NCI-H146 (cell line): ENCODE measurements around the gene LGALS3BP.

ENCODE experiments used
- DNase-seq: peaks from one replicate; lab custom pipeline; 2025; lab: John Stamatoyannopoulos, UW

Gene LGALS3BP

DNA sequence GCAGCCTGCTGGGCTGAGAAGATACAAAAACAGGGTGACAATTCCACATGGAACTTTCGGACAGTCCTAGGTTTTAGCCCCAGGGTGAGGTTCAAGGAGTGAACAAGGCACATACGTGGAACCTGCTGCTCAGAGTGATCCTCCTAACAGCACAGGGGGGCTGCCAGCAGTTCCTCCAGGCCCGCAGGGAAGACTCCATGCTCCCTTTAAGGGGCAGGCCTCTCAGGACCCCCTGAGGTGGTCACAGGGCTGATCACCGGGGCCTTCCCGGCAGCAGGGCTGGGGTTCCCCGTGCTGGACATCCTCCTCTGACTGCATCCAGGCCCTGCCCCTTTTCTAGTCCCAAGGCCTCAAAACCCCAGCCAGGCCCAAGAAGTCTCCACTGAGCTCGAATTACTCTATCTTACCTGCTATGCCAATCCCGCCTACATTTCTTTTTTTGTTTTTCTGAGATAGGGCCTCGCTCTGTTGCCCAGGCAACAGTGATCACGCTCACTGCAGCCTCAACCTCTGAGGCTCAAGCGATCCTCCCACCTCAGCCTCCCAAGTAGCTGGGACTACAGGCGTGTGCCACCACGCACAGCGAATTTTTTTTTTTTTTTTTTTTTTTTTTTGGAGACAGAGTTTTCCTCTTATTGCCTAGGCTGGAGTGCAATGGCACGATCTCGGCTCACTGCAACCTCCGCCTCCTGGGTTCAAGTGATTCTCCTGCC, 19.5 kb upstream of the LGALS3BP start:
- no peak for DNase-seq

DNA sequence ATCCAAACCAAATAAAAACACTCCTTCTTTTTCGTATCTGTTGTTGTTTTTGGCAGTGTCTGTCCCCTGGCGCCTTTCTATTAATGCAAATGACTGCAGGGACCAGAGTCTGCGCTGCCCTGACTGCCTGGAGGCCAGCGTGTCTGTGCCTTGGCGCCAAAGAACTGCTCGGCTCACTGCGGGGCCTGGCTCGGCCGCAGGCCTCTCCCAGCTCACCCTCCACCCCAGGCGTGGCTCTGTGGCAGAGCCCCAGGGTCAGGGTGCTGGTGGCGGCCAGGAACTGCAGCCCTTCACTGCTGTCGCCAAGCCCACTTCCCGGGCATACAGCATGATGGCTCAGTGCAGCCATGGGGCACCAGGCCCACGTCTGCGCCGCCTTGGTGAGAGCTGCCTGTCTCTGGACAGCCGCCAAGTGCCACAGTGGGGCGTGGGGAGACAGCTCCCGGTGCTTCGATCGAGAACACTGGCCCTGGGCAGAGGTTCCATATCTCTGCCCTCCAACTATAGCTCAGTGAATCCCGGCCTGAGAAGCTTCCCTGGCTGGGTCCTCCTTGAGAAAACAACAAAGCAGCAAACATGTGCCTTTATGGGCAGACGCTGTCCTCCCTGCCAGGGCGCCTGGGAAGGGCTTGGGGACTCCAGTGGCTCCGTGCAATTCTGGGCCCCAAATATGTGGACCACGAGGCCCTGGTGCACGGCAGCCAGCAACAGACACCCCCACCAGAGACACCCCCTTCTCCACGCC, 18.8 kb upstream of the LGALS3BP start:
- DNase-seq: no peak

DNA sequence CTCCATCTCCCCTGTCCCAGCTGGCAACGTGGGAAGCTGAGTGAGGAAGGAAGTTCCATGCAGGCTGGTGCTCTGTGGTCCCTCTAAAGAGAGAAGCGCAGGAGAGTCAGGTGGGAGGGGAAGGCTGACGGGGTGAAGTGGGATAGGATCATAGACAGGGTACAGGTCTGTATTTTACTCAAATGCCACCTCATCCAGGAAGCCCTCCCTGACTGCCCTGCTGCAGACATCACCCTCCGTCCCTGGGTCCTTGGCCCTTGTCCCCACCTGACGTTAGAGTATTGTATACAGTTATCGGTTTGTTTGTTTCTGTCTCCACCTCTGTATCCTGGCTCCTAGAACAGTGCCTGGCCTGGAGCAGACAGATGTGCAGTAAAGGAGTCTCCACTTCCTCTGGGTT, 18.2 kb upstream of the LGALS3BP start:
- DNase-seq: no peak

DNA sequence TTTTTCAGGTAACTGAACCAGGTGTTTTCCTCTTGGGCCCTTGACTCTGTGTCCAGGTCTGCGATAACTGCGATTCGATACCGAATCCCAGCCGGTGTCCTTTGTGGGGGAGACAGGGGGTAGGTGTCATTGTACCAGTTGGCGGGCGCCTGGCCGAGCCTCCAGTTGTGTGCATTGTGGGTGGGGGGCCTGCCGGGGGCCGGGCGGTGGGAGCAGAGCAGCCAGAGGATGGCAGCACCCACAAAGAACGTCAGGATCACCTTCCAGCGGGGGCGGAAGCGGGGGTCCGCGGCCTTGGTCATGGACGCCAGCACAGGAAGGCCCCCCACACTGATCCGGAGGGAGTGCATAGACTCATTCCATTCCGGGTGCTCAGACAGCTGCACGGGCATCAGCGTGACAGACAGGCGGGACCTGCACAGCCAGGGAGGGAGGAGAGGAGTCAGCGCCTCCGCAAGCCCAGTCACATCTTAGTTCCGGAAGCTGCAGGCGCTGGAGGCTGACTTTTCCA, 17.6 kb upstream of the LGALS3BP start:
- DNase-seq: no peak

GRCh38 chr17:78996781-78997201, 17.1 kb upstream of the LGALS3BP start:
- DNase-seq: no peak

DNA sequence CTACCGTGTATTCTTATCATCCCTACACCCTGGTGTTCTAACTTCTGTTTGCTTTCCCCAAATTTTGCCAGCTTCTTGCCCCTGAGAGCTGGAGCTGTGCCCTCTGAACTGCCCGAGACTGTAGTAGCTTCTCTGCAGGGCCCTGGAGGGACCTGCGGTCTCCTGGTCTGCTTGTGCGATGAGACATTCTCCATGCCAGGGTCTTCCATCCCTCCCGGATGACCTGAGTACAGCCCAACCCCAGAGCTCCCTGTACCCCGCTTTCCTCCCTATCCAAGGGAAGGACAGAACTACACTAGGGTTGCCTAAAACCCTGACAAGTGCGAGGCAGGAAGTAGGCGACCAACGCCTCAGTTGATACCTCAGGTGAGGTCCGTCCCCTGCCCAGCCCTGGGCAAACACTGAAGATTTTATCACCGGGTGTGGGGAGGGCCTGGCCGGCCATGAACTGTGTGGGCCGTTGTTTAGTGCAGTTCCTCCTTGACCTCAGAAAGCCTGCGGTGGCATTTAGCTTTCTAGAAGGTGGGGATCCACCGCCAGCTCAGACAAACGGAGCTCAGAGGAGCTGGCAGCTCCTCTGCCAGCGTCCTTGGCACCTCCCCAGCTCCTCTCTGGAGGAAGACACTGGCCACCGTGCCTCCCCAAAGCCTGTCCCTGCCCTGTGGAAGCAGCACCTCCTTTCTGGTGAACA, 16.2 kb upstream of the LGALS3BP start:
- DNase-seq: no peak

DNA sequence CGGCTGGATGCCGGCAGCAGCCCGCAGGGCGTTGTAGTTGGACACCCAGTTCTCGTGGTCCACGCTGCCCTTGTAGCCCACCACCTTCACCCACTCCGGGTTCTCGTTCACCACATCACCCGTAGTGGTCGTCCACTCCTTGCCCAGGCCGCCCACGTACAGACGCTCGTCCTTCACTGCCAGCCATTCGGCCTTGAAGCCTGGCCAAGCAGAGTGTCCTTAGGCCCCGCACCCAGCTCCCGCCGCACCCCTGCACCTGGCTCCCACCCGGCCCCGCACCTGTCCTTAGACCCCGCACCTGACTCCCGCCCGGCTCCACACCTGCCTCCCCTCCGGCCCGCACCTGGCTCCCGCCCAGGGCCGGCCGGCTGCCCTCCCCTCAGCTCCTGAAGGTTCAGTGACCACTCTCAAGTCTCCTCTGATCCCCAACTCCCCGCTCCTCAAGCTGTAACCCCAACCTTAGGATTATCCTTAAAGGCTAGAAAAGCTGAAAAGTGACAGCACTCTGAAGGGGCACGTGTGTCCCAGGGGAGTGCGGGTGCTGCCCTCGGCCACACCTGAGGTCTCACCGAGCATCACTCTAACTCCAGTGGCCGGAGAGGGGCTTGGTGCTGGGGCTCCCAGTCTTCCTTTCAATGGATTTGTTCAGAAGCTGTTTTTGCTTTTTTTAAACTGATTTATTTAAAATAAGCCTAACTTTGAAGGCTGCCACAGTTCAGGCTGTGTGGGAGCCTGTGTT, 15.5 kb upstream of the LGALS3BP start:
- no peak for DNase-seq

DNA sequence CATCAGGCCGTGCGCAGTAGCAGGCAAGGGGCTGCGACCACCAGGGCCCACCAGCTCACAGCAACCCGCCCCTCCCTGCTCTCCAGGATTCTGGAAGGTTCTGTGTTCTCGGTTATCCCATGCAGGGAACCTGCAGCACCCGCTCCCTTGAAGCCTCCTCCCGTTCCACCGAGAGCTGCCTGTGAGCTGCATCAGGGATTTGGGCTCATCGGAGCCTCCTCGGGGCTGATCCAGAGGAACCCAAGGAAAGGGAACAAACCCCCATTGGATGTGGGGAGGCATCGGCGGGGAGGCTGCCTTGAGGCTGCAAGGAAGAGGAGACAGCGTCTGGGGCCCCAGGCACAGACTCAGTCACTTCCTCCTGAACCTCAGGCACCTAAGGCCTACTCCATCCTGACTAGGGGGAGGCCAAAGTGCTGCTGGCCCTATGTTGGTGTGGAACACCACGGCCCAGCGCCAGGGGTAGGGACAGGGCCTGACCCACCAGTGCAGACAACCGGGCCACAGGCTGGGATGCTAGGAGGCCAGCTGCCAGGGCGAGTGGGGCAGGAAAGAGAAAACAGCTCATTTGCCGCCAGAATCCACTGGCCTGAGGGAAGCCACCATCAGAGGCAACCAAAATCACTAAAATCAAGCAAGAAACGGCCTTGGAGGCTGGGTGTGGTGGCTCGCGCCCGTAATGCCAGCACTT, 14.4 kb upstream of the LGALS3BP start:
- no peak for DNase-seq

GRCh38 chr17:78993241-78993956, 13.7 kb upstream of the LGALS3BP start:
- peak; percentile 6 for DNase-seq

DNA sequence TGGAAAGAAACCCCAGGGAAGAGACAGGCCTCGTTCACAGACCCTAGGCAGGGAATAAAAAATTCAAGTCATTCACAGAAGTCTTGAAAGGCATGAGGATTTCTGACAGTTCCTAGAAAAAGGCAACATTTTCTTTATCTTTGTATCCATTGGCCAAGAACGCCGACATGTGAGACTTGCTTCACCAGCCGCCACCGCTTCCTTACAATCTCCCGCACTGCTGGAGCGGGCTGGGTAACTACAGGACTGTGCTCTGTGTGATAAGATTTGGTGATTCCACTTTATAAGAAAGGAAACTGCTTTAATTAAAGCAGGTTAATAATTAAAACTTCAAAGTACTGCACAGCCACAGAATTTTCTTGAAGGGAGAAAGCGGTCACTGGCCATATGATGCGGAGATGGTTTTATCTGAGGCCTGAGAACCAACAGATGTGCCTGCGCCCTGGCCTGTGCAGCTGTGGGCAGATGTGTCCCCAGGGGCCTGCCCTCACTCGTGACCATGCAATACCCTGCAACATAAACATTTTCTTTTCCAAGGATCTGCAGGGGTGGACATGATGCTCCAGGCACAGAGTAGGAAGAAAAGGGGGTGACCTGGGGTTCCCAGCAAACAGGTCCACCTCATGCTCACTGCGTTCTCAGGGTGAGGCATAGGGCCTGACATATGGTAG, 13.0 kb upstream of the LGALS3BP start:
- DNase-seq: no peak

GRCh38 chr17:78991906-78992532, 12.3 kb upstream of the LGALS3BP start:
- DNase-seq: no peak

DNA sequence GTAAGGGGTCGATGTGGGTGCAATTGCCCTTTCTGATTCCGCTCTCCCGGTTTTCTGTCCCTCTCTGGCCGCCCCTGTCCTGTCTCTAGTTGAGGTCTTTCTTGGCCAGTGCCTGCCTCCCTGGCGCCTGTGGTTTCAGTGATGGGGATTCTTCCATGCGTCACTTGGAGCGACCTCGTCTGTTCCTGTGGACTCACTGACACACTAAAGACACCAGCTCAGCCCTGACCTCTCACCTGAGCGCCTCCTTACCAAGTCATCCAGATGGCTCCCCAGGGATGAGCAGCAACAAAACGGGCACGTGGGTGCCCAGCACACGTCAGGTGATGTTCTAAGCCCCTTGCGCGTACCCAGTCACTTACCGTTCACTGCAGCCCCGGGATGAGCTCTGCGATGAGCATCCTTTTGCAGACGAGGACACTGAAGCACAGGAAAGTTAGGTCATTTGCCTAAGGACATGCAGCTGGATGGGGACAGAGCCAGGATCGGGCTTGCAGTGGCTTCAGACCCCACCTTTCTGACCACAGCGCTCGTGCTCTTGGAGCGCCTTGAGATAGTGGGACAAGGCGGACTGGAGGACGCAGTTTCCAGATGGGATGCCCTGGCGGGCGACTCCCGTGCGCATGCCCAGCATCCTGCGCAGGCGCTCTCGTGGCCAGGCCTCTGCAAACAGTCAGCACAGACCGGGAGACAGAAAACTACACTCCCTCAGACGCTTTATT, 11.5 kb upstream of the LGALS3BP start:
- DNase-seq: no peak

DNA sequence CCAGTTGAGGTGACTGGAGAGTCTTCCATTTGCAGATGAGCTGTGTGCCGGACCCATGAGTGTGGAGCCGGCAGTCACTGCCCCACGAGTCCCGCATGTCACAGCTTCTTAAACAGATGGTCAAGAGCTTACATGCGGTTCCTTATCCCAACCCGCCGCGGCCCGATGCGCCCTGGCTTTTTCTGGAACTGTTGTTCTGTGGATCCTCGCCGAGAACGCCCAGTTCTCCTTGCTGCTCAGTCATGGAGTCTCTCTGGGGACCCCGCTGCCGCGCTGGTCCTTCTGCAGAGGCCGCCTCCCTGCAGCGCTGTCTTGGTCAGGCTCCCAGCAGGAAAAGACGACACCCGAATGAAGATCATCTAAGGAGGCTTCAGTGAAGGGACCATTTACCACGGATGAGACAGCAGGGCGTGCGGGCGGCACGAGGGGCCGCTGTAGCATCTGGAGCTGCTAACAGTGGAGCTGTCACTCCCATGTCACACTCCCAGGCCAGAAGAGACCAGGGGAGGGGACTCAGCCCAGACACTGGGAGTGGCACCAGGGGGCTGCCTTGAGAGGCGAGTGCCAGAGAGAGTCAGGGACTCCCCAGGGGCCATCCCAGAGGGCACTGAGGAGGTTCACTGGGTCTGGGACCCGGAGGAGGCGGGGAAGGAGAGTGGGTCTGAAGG, 10.8 kb upstream of the LGALS3BP start:
- DNase-seq: no peak

DNA sequence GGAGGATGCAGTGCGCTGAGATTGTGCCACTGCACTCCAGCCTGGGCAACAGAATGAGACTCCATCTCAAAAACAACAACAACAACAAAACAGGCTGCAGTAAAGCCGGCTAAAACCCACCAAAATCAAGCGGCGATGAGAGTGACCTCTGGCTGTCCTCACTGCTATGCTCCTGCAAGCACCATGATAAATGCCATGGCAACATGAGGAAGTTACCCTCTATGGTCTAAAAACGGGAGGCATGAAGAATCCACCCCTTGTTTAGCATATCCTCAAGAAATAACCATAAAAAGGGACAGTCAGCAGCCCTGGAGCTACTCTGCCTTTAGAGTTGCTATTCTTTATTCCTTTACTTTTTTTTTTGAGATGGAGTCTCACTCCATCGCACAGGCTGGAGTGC, 8.4 kb upstream of the LGALS3BP start:
- no peak for DNase-seq

DNA sequence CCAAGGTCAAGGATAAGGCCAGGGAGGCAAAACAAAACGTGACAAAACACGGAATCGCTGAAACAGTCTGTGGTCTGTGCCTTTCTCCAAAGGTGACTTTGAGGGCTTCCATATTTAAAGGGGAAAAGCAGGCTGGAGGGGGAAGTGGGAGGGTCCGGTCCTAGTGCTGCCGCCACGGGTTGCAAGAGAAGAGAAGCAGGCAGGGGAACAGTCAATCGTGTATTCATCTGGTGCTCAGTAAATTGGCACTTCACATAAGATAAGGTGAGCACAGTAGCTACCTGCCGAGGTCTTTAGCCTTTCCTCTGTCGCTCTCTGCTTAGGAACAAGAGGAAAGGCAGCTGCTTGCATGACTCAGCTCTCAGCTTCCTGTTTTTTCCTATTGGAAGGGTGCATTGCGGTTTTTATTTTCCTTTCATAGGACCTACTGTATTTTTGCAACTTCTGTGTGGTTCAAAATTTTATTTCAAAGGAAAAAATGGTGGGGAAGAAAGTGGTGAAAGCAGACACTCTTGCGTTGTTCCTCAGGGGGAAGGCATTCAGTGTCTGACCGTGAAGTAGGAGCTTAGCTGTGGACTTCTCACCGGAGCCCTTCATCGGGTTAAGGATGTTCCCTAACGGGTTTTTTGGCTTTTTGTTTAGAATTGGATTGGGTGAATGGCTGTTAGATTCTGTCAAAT, 7.1 kb upstream of the LGALS3BP start:
- peak; percentile 70 for DNase-seq

- DNase-seq: peak; percentile 51
Measured at GRCh38 chr17:78986048-78986648, 6.4 kb upstream of the LGALS3BP start.

DNA sequence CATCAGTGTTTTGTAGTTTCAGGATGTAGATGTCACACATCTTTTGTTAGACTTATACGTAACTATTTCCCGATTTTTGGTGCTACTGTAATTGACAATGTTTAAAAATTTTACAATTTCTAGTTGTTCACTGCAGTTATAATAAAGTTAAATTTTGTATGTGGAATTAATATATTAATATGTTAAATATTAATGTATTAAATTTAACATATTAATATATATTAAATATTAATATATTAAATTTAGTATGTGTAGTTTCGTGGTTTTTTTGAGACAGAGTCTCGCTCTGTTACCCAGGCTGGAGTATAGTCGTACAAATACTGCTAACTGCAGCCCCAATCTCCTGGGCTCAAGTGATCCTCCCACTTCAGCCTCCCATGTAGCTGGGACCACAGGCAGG, 5.7 kb upstream of the LGALS3BP start:
- no peak for DNase-seq
